Measurements from ENCODE around the gene IWS1. TPM values are rescaled to one million over a fixed set of nuclear protein-coding genes. Genes with fewer than 3 reads are reported as not detected.

Gene IWS1
- total RNA-seq, 1 experiment from 2014 or later = 70.5 TPM

- no peaks in the 10 kb centered on the region for H3K27me3 Mint-ChIP-seq (ENCODE audit: low read depth)
- ChIA-PET CTCF (no interaction called here), POLR2A (no interaction called here)
- H3K4me1 Mint-ChIP-seq = peaks cover 15% of the 10 kb centered on the region
- H3K36me3 Mint-ChIP-seq = peaks cover 3% of the 10 kb centered on the region
- H3K4me3 Mint-ChIP-seq = no peak overlapping the region
- no peak overlapping the region for H3K27ac Mint-ChIP-seq
- ATAC-seq (no peak), DNase-seq (ENCODE audit: low spot score) (no peak)
- no peak for TF ChIP-seq STAT6 (CRISPR knock-in tag; conservative IDR thresholded peaks at IDR 0.05; ENCODE audit: low read depth)
- peaks cover 15% of the 10 kb centered on the region for H3K9me3 Mint-ChIP-seq
Measured at GRCh38 chr2:127475788-127476187, 50.5 kb downstream of the IWS1 start.

- no peaks in the 10 kb centered on the region for H3K4me1 Mint-ChIP-seq
- TF ChIP-seq ZNF671 (CRISPR knock-in tag; IDR thresholded peaks at IDR 0.05) (no peak), ESRRA (CRISPR knock-in tag; IDR thresholded peaks at IDR 0.05; ENCODE audit: borderline replicate concordance) (no peak), E2F1 (CRISPR knock-in tag; IDR thresholded peaks at IDR 0.05) (no peak), MLX (CRISPR knock-in tag; IDR thresholded peaks at IDR 0.05) (no peak), HMGXB4 (CRISPR knock-in tag; IDR thresholded peaks at IDR 0.05) (no peak), E2F5 (CRISPR knock-in tag; IDR thresholded peaks at IDR 0.05) (no peak), ARID4B (CRISPR knock-in tag; IDR thresholded peaks at IDR 0.05; ENCODE audit: borderline replicate concordance) (no peak), TP53 (CRISPR knock-in tag; IDR thresholded peaks at IDR 0.05) (no peak), MAX (CRISPR knock-in tag; IDR thresholded peaks at IDR 0.05) (no peak), NFATC4 (CRISPR knock-in tag; IDR thresholded peaks at IDR 0.05) (no peak), AR (CRISPR knock-in tag; IDR thresholded peaks at IDR 0.05) (no peak), USF2 (CRISPR knock-in tag; IDR thresholded peaks at IDR 0.05) (no peak), NFYB (CRISPR knock-in tag; conservative IDR thresholded peaks at IDR 0.05; ENCODE audit: low read depth) (no peak)
- POLR2A ChIA-PET = interaction anchor here (0.6 kb wide), 1 partner anchor 64 kb away, joined by 5 read pairs; no protein-coding TSS in a partner anchor
- no peak for ATAC-seq
- H3K27ac Mint-ChIP-seq = no peak overlapping the region
- H3K4me3 Mint-ChIP-seq = no peak overlapping the region
- CTCF ChIA-PET = no interaction called here
- H3K9me3 Mint-ChIP-seq = peaks cover 15% of the 10 kb centered on the region
- H3K27me3 Mint-ChIP-seq (ENCODE audit: low read depth) = no peaks in the 10 kb centered on the region
- DNase-seq (ENCODE audit: low spot score) = no peak
- H3K36me3 Mint-ChIP-seq = peaks cover 9% of the 10 kb centered on the region
Measured at GRCh38 chr2:127472268-127472667, 54.0 kb downstream of the IWS1 start.
